Measurements from ENCODE around the gene PRAF2.

PRAF2 gene

DNA sequence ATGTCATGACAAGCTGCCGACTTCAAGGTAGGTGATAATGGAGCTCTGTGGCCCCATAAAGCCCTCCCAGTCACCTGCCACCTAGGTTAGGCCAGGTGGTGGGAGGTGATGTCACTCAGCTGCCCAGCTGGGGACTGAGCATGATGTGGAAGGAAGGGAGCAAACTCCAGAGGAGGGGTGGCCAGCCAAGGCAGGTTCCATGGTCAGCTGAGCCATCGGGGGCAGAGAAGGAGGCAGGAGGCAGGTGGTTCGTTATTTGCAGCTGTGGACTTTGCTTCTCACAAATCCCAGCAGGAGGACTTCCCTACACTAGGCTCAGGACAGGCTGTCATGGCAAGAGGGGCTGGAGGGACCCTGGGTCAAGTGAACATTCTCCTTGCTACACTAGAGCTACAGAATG, 12.9 kb downstream of the PRAF2 start:
- Histone ChIP-seq H3K4me3 (IDR thresholded peaks at IDR 0.05; ENCODE audit: insufficient read depth, low read depth, low read length) (no peak overlapping the region), H4K20me1 (ENCODE audit: insufficient read depth) (no peaks in the 10 kb centered on the region), H3K4me1 (ENCODE audit: low read depth, poor library complexity, severe bottlenecking) (no peaks in the 10 kb centered on the region), H3K27ac (no peak overlapping the region), H3K4me2 (no peak overlapping the region), H3K36me3 (ENCODE audit: insufficient read depth) (no peaks in the 10 kb centered on the region), H3K79me2 (ENCODE audit: insufficient read depth, low read depth) (no peaks in the 10 kb centered on the region), H3K27me3 (ENCODE audit: insufficient read depth, low read depth) (no peaks in the 10 kb centered on the region), H2AFZ (ENCODE audit: low read depth) (no peak overlapping the region), H3K9ac (no peak overlapping the region)
- TF ChIP-seq, protein P1, sequence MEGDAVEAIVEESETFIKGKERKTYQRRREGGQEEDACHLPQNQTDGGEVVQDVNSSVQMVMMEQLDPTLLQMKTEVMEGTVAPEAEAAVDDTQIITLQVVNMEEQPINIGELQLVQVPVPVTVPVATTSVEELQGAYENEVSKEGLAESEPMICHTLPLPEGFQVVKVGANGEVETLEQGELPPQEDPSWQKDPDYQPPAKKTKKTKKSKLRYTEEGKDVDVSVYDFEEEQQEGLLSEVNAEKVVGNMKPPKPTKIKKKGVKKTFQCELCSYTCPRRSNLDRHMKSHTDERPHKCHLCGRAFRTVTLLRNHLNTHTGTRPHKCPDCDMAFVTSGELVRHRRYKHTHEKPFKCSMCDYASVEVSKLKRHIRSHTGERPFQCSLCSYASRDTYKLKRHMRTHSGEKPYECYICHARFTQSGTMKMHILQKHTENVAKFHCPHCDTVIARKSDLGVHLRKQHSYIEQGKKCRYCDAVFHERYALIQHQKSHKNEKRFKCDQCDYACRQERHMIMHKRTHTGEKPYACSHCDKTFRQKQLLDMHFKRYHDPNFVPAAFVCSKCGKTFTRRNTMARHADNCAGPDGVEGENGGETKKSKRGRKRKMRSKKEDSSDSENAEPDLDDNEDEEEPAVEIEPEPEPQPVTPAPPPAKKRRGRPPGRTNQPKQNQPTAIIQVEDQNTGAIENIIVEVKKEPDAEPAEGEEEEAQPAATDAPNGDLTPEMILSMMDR (conservative IDR thresholded peaks at IDR 0.05; ENCODE audit: low read depth, low read length): no peak

DNA sequence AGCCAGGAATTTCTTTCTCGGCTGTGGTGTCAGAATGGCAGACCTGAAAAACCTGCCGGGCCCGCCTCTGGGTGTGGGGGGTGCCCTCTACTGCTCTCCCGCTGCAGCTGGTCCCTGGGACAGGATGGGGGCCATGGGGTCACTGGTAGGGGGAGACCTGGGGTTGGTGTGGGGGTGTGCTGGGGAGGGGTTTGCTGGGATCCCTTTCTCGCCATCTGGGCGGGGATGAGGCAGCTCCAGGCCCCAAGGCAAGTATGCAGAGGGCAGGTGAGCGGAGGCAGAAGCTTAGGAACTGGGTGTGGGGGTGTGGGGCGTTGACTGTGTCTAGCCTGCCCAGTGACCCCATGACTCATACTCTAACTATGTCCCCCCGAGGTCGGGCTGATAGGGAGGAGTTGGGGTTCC, 14.1 kb downstream of the PRAF2 start:
- TF ChIP-seq, protein P1 (conservative IDR thresholded peaks at IDR 0.05; ENCODE audit: low read depth, low read length): no peak
- Histone ChIP-seq H3K79me2 (ENCODE audit: insufficient read depth, low read depth) (no peaks in the 10 kb centered on the region), H3K4me1 (ENCODE audit: low read depth, poor library complexity, severe bottlenecking) (no peaks in the 10 kb centered on the region), H3K27ac (no peak overlapping the region), H3K4me2 (no peak overlapping the region), H4K20me1 (ENCODE audit: insufficient read depth) (no peaks in the 10 kb centered on the region), H3K27me3 (ENCODE audit: insufficient read depth, low read depth) (no peaks in the 10 kb centered on the region), H3K4me3 (IDR thresholded peaks at IDR 0.05; ENCODE audit: insufficient read depth, low read depth, low read length) (no peak overlapping the region), H3K36me3 (ENCODE audit: insufficient read depth) (no peaks in the 10 kb centered on the region), H2AFZ (ENCODE audit: low read depth) (no peak overlapping the region), H3K9ac (no peak overlapping the region)

DNA sequence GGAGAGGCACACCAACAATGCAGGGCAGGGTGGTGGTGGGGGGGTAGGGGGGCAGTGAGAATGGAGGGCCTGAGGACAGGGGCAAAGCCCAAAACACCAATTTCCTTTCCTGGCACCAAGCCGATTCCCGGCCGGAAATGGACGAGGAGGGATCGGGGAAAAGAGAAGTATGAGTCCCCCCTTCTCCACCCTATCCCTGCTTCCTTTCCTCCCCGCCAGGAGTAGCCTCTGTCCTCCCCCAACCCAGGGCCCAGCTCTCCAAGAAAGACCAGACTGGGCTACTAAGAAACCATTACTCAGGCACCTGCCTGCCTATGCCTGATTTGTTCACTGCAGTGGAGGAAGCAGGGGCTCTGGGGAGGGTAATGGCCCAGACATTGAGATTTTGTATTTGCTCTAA, 14.6 kb downstream of the PRAF2 start:
- Histone ChIP-seq H3K4me1 (ENCODE audit: low read depth, poor library complexity, severe bottlenecking) (no peaks in the 10 kb centered on the region), H3K27me3 (ENCODE audit: insufficient read depth, low read depth) (no peaks in the 10 kb centered on the region), H3K79me2 (ENCODE audit: insufficient read depth, low read depth) (no peaks in the 10 kb centered on the region), H3K4me2 (no peak overlapping the region), H3K27ac (no peak overlapping the region), H3K4me3 (IDR thresholded peaks at IDR 0.05; ENCODE audit: insufficient read depth, low read depth, low read length) (no peak overlapping the region), H3K9ac (no peak overlapping the region), H4K20me1 (ENCODE audit: insufficient read depth) (no peaks in the 10 kb centered on the region), H2AFZ (ENCODE audit: low read depth) (no peak overlapping the region), H3K36me3 (ENCODE audit: insufficient read depth) (no peaks in the 10 kb centered on the region)
- TF ChIP-seq, protein P1 (conservative IDR thresholded peaks at IDR 0.05; ENCODE audit: low read depth, low read length): no peak

DNA sequence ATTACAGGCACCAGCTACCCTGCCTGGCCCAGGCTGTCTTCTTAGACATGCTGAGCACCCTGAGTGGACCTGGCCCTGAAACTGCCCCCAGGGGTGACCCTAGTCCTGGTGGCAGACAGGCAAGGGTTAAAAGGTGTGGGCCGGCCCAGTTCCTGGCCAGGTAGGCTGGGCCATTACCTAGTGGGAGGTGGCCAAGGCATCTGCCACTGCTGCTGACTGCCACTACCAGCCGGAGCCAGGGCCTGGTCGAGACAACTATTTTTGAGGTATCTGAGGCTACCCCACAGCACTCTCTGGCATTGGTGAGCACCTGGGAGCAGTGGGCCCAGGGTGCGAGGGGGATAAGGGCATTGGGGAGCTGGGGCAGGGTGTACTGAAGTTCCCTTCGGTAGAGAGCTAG, 15.0 kb downstream of the PRAF2 start, which contains the start of gene CCDC120:
TSS of gene CCDC120 (plus strand) at position 206 of the 400 bp plus-strand sequence. CDS start 3,043 bp downstream, outside the sequence.
- H3K27ac ChIP-seq: no peak within 1 kb of the TSS
- no peaks in the 10 kb centered on the region for H3K36me3 ChIP-seq (ENCODE audit: insufficient read depth)
- H3K9ac ChIP-seq: no peak within 1 kb of the TSS
- TF ChIP-seq, protein P1 (conservative IDR thresholded peaks at IDR 0.05; ENCODE audit: low read depth, low read length): no peak
- no peaks in the 10 kb centered on the region for H4K20me1 ChIP-seq (ENCODE audit: insufficient read depth)
- H2AFZ ChIP-seq (ENCODE audit: low read depth): no peak within 1 kb of the TSS
- no peaks in the 10 kb centered on the region for H3K27me3 ChIP-seq (ENCODE audit: insufficient read depth, low read depth)
- no peaks in the 10 kb centered on the region for H3K4me1 ChIP-seq (ENCODE audit: low read depth, poor library complexity, severe bottlenecking)
- H3K4me2 ChIP-seq: no peak within 1 kb of the TSS
- H3K4me3 ChIP-seq (IDR thresholded peaks at IDR 0.05; ENCODE audit: insufficient read depth, low read depth, low read length): no peak within 1 kb of the TSS
- no peaks in the 10 kb centered on the region for H3K79me2 ChIP-seq (ENCODE audit: insufficient read depth, low read depth)
